Endometrial microvascular endothelial cells (primary cell): ENCODE measurements around the gene TGOLN2. TPM values are rescaled to one million over a fixed set of nuclear protein-coding genes. Genes with fewer than 3 reads are reported as not detected.

Experiments used
- in situ Hi-C: cut with HindIII; loops from 2 replicates; pipeline ENCODE4 v1.10.0; 2017; ENCODE audit warnings: low sequenced_read_pairs, low pct_unique_long_range_greater_than_20kb; ENCODE audit errors: inconsistent ontology term
- total RNA-seq: library from RNA; depleted of rRNA; stranded (reverse); fragments of >200 nt; gene quantifications from one replicate; pipeline ENCODE4 v1.2.3, GENCODE V29; 2015; ENCODE audit errors: inconsistent ontology term

The TGOLN2 gene
- total RNA-seq, 1 donor from 2014 or later, result 99.0 TPM

DNA sequence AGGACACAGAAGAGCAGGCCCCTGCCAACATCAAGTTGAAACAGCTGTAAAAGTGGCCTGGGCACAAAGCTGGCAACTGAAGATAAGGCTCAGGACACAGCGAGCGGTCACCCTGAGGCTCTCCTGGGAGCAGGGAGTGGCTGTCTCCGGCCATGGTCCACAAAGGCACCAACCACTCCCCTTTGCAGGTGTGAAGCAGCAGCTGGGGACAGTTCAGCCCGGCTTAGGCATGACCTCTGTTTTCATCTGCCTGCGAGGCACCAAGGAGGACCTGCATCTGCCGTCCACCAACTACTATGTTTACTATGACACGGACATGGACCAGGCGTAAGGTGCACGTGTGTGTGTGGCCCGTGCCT is 12.9 kb downstream of the TGOLN2 start:
- in situ Hi-C loops, result no loop called here

DNA sequence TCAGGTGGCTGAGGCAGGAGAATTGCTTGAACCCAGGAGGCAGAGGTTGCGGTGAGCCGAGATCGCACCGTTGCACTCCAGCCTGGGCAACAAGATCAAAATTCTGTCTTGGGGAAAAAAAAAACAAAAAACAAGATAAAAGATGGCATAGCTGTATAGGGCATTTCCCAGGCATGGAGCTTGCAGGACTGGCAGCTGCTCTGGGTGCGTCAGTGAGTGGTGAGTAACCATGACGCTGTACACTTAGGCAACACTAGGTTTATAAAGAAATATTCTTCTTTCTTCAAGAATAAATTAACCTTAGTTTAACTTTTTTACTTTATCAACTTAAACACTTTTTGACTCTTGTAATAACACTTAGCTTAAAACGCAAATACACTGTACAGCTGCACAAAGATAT is 15.4 kb downstream of the TGOLN2 start:
- in situ Hi-C loops, result no loop called here

DNA sequence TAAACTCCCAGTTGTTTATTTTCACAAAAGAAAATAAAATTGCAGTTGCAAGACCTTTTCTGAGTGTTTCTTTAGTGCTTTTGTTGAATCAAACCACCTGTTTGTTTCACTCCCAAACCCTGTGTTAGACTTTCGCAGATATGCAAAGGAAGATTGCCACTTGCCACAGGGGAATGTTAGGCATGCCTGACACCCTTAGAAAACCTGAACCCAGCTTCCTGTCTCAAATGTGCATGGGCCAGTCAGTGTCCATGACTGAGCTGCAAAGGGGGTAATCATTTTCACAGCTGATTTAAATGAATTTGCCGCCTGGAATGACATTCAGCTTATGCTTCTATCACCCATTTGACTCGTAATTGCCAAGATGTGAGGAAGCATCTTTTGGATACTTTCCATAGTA is 17.5 kb downstream of the TGOLN2 start:
- in situ Hi-C loops, result no loop called here

DNA sequence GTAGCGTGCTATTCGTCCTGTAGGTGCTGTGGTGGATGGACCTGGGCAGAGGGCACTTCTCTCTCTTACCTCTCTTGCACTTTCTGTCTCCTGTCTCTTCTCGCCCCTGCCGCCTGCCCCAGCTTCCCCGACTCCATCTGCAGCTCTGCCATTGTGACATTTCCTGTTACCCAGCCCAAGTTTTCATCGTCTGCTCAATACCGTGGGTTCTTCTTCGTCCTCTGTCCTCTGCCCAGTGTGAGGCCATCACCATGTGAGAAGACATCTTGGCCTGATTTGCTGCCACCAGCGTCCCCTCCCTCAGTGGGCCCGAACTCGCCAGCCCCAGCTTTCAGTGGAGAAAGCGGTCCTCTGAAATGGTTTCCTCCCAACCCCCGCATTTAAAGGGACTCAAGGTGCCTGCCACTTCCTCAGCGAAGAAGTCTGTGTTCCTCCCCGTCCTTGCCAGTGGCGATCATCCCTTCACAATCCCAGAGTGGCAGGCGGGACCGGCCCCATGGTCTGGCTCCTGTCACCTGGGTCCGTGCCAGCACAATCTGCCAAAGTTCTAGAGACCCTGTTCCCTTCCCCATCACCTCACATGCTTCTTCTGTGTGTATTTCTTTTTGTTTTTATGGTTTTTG is 18.0 kb downstream of the TGOLN2 start:
- in situ Hi-C loops, result no loop called here

DNA sequence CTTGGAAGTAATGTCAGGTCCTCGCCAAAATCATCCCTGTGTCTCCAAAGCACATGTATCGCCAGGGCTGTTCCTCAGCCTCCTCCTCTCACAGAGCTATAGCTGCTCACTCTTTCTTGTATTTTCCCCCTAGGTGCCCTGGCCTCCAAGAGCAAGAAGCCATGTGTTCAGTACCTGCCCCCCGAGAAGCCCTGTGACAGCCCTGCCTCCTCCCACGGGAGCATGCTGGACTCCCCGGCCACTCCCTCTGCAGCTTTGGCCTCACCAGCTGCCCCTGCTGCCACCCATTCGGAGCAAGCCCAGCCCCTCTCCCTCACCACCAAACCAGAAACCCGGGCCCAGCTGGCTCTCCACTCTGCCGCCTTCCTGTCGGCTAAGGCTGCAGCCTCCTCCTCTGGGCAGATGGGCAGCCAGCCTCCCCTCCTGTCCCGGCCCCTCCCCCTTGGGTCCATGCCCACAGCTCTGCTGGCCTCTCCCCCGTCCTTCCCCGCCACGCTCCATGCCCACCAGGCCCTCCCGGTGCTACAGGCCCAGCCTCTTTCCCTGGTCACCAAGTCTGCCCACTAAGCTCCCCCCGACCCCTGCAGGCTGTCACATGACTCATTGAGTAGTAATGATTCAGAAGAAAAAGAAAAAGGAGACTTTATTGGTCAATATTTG is 18.8 kb downstream of the TGOLN2 start:
- in situ Hi-C loops, result no loop called here

DNA sequence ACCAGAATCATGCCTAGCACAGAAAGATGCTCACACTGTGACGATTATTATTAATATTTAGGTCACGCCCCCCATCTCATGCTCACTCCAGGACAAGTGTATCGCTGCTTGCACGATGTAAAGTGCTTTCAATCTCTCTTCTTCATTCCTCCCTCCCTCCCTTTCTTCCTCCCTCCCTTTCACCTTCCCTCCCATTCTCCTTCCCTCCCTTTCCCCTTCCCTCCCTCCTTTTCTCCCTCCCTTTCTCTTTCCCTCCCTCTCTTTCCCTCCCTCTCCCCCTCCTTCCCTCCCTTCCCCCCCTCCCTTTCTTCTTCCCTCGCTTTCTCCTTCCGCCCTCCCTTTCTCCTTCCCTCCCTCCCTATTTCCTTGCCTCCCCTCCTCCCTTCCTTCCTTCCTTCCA is 19.6 kb downstream of the TGOLN2 start:
- in situ Hi-C loops, result no loop called here

DNA sequence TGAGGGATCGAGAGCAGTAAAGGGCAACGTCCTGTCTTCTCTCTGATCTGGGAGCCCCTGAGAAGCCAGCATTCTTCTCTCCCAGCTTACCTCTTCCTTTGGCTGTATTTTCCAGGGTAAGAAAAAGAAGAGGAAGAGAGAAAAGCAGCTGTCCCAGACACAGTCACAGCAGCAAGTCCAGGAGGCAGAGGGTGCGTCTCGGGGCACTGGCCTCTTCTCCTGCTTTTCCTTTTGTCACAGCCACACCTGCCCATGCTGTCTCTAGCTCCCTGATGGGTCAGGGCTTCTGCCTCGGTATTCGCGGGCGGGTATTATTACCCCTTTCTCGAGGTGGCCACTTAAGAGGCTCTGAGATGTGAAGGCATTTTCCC is 20.3 kb downstream of the TGOLN2 start:
- in situ Hi-C loops, result no loop called here

DNA sequence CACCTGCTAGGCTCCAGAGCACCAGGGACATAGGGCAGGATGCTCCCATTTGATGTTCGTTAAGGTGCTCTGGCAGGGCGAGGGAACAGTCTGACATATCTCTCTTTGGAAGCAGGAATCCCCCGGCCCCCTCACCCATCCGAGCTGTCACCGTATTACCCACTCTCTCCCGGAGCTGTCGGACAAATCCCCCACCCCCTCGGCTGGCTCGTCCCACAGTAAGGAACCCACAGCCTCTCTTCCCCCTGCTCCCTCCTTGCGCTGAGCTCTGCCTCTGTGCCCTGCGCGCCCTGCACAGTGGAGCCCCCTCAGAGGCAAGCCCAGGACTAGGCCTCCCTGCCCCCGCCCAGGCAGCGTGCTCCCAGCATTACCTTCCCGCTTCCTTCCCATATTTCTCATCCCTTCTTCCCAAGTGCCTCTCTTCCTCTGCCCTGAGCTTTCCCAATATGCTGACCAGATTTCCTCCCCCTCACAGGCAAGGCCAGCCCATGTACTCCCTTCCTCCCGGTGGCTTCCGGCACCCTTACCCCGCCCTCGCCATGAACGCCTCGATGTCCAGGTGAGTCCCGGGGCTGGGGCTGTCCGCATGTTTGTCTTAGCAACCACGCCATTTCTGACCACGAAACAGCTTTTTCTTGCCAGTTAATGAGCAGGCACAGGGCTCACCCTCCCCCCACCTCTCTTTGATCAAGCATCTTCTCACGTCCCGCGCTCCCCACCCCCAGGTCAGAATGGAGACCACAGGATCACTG is 23.8 kb downstream of the TGOLN2 start:
- in situ Hi-C loops, result no loop called here

DNA sequence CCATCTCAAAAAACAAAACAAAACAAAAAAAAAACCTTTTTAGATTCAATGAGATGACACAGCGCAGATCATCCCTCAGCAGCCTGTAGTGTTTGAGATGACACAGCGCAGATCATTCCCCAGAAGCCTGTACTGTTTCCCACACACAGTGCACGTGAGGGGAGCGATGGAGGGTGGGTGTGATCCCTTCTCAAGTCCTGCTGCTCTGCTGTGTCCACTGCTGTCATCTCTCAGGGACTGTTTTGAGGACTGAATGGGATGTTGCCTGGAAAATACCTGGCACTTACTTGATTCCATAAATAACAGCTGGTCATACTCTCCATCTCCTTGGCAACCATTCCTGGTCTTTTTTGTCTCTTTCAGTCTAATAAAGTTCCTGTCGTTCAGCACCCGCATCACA is 25.7 kb downstream of the TGOLN2 start:
- in situ Hi-C loops, result no loop called here

DNA sequence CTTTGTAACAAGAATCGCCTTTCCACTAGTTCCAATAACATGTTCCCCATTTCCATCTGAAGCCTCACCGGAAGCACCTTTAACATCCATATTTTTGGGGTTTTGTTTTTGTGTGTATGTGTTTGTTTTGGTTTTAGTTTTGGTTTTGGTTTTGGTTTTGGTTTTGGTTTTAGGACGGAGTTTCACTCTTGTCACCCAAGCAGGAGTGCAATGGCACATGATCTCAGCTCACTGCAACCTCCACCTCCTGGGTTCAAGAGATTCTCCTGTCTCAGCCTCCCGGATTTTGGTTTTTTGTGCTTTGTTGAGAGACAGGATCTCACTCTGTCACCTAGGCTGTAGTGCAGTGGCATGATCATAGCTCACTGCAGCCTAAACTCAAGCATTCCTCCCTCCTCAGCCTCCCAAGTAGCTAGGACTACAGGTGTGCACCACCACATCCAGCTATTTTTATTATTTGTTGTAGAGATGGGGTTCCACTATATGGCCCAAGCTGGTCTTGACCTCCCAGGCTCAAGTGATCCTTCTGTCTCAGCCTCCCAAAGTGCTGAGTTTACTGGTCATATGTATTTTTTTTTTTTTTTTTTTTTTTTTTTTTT is 36.3 kb downstream of the TGOLN2 start:
- in situ Hi-C loops, result no loop called here

DNA sequence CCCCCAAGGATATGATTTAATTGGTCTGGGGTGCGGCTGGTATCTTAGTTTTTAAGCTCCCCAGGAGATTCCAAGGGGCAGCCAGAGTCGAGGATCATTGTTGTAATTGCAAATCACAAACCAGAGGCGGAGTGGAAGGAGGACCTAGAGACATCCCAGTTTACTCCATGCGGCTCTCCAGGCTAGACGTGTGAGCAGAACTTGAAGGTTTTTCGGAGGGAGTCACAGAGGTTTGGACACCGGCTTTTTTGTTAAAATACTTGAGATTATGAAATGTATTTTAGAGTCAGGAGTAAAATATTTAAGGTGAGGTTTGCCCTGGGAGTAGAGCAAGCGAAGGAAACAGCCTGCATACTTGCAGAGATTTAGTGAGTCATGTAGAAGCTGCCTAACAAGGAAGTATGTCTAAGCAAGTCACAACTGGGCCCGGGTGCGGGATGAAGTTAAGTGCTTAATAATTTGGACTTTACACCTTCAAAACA is 39.5 kb downstream of the TGOLN2 start:
- in situ Hi-C loops, result no loop called here

DNA sequence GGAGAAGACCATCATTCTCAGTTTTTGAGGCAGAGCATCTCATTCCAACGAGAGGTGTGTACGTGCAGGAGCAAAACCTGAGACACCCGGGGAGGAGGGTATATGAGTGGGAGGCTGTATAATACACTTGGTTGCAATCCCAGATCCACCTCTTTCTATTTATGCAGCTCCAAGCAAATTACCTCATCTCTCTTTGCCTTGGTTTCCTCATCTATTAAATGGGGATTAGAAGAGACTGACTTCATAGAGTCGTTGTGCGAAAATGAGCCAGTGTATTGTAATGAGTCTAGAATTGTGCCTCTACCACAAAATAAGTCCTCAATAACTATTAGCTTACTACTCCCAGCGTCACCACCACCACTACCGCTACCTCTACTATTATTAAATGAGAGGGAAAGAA is 40.1 kb downstream of the TGOLN2 start:
- in situ Hi-C loops, result no loop called here

DNA sequence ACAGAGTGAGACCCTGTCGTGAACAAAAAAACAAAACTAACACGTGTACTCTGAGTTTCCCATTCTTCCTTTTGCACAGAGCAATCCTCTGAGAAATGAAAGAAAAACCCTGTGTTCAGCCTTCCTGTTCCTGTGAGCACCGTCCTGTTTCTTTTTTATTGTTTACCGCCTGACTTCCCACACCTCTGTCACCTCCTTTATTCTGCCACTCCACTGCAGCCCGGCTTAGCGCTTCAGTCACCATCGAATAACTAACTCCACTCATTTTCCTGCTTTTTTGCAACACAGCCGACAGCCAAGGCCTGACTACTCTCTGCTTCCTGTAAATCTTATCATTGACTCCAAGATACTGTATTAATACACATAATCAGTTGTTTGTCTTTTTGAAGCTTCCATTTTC is 40.9 kb downstream of the TGOLN2 start:
- in situ Hi-C loops, result no loop called here

DNA sequence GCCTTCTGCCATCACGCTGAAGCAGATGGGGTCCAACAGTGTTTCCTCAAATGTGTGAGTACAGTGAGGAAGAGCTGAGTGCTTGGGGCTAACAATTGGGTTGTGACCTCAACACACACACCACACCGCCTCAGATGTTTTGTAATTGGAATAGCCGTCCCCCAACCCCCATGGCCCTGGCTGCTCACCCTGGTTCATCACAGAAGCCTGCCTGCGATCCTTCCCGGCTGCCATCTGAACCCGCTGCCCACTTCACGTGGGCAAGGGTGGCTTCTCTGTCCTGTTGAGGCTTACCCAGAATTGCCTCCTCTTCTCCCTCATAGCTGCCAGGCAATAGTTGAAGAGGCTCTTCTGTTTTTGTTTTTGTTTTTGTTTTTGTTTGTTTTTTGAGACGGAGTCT is 44.1 kb downstream of the TGOLN2 start:
- in situ Hi-C loops, result no loop called here

DNA sequence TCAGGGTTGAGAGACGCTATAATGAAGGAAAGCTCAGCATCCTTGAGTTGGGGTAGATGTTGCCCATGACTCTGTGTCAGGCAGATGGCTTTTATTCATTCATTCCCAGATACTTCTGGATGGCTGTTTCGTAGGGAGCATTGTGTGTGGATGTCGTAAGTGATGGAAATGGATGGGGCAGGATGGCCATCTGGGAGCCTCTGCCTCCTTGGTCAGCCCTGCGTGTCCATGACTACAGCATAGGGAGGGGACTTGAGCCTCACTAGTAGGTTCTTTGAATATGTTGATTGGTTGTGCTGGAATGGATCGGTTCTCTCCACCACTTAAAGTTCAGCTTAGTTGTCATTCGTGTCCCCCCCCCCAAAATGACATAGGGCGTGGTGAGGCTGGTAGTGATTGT is 44.9 kb downstream of the TGOLN2 start:
- in situ Hi-C loops, result no loop called here

DNA sequence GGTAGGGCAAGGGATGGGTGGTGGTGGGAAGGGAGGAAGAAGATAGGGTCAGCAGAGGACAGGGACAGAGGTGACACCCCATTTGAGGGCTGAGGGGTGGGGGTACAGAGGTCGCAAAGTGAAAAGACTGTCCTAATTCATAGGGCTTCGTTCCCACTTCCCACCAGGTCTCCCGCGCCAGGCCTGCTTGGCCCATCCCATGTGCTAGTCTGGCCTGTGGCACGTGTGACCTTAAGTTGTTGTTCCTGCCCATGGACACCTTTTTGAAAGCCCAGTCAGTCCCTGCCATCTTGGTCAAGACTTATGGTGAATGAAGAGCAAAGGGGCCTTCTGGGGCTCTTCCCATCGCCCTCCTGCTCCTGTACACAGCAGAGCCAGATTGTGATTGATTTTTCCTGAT is 46.2 kb downstream of the TGOLN2 start:
- in situ Hi-C loops, result no loop called here

DNA sequence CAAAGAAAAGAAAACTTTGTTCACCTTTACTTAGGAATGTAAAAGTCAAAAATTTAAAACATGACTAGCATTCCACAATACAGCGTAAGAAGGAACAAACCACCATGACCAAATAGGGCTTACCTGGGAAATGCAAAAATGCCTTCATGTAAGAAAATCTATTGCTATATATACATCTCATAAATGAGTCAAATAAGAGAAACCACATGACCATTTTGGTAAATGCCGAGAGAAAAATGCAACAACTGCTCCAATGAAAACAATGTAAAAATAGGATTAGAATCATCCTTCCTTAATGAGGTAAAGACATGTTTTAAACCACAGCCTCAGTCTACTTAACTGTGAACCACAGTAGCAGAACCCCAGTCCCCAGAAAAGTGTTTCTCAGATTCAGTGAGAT is 49.4 kb downstream of the TGOLN2 start:
- in situ Hi-C loops, result no loop called here

DNA sequence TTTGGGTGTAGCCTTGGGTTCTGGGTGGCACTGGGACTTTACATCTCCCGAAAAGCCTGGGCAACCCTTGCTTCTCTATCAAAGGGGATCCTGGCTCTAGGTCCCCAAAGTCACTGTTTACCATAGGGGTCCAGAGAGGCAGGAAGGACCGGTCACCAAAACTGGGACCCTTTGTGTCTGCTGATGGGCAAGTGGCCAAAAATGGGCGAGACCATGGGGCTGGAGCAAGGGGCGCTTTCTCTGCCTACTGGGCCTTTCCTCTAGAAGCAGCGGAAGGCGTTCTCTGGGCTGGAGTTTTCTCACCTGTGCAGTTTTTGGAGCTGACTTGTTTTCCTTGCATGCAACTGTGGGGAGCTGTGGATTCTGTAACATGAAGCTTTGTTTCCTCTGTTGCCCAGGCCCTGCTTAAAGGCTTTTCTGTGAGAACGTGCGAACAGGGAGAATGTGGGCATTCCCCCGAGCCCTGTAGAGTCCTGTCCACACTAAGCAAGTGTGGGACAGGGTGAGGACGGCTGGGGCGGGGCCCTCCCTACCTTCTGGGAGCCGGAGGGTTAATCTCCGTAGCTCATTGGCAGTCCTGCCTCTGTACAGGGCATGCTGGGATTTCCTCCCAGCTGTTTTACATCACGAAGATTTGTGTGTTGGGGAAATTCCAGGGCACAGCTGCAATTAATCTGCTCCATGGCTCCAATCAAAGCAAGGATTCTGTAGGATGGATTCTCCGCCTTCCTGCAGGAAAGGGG is 50.2 kb downstream of the TGOLN2 start:
- in situ Hi-C loops, result no loop called here

DNA sequence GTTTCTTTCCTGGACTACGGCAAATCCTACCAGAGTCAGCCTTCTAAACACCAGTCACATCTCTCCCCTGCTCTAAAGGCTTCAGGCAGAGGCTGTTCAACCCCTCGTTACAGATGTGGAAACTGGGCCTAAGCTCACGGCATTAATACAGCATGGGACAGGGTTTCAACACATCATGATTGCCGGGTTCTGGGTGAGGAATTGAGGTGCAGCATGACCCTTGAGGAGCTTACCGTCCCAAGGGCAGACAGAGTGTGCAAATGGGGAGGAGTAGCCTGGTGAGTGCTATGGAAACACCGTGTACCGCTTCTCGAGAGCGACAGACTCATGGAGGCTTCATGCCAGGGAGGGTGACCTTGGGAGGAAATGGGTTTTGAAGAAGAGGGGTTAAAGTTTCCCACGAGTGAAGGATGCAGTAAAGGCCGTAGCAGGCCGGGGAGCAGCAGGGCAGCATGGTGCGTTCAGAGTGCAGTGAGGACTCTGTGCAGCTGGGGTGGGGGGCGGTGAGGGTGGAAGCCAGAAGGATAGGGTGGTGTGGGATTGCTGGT is 51.1 kb downstream of the TGOLN2 start:
- in situ Hi-C loops, result no loop called here
